GM23338 (cell line): ENCODE results near the gene ERO1B. TPM values are rescaled to one million over a fixed set of nuclear protein-coding genes. Genes with fewer than 3 reads are reported as not detected.

Experiments
- ATAC-seq: fragments of 200-7000 bp; cut with Tn5 transposase; 3 replicates; pipeline ENCODE4 v1.9.1; 2020
- DNase-seq: peaks from one replicate; pipeline ENCODE4 v3.0.0-alpha.2; 2015; ENCODE audit warnings: low spot score
- H2AFZ ChIP-seq: fragments of 200-600 bp; sonication (generic); 2 replicates; pipeline ENCODE4 v1.8.0; 2016; ENCODE audit warnings: antibody characterized with exemption, mild to moderate bottlenecking, moderate library complexity
- H3F3A ChIP-seq: fragments of 200-600 bp; sonication (generic); replicated peaks from 2 replicates; pipeline ENCODE4 v1.8.0; 2017; ENCODE audit warnings: antibody characterized with exemption, mixed run types, low read depth
- H3K27ac ChIP-seq: fragments of 200-600 bp; sonication (generic); 2 replicates; pipeline ENCODE4 v1.6.1; 2016; ENCODE audit warnings: low read depth
- H3K27me3 ChIP-seq: fragments of 200-600 bp; sonication (generic); 2 replicates; pipeline ENCODE4 v1.8.0; 2016; ENCODE audit warnings: mild to moderate bottlenecking, mixed run types, moderate library complexity; ENCODE audit not compliant: insufficient read depth
- H3K36me3 ChIP-seq: fragments of 200-600 bp; sonication (generic); 2 replicates; pipeline ENCODE4 v1.8.0; 2016; ENCODE audit warnings: mild to moderate bottlenecking; ENCODE audit not compliant: insufficient read depth
- H3K4me1 ChIP-seq: fragments of 200-600 bp; sonication (generic); 2 replicates; pipeline ENCODE4 v1.8.0; 2016; ENCODE audit warnings: mild to moderate bottlenecking, moderate library complexity; ENCODE audit not compliant: insufficient read depth
- H3K4me2 ChIP-seq: fragments of 200-600 bp; sonication (generic); 2 replicates; pipeline ENCODE4 v1.7.1; 2017; ENCODE audit warnings: mixed run types
- H3K4me3 ChIP-seq: fragments of 200-600 bp; sonication (generic); 2 replicates; pipeline ENCODE4 v1.6.1; 2016; ENCODE audit warnings: mixed run types
- H3K79me2 ChIP-seq: fragments of 200-600 bp; sonication (generic); replicated peaks from 2 replicates; pipeline ENCODE4 v1.8.0; 2017; ENCODE audit warnings: mild to moderate bottlenecking; ENCODE audit not compliant: insufficient read depth
- H3K9me2 ChIP-seq: fragments of 200-600 bp; sonication (generic); 2 replicates; pipeline ENCODE4 v1.8.0; 2017; ENCODE audit not compliant: insufficient read depth
- H4K20me1 ChIP-seq: fragments of 200-600 bp; sonication (generic); replicated peaks from 2 replicates; pipeline ENCODE4 v1.8.0; 2017; ENCODE audit warnings: mild to moderate bottlenecking; ENCODE audit not compliant: insufficient read depth
- H3K27ac Mint-ChIP-seq: 2 replicates; pipeline ENCODE4 v1.8.0; 2020; ENCODE audit warnings: inconsistent platforms, mild to moderate bottlenecking, moderate library complexity, mixed read lengths
- H3K27me3 Mint-ChIP-seq: 3 replicates; pipeline ENCODE4 v1.8.0; 2022; ENCODE audit warnings: low read depth, mild to moderate bottlenecking, moderate library complexity, mixed read lengths, inconsistent platforms; ENCODE audit not compliant: insufficient read depth, poor library complexity
- H3K36me3 Mint-ChIP-seq: 3 replicates; pipeline ENCODE4 v1.8.0; 2021; ENCODE audit warnings: low read depth, mild to moderate bottlenecking, inconsistent platforms, moderate library complexity, mixed read lengths
- H3K4me1 Mint-ChIP-seq: 3 replicates; pipeline ENCODE4 v1.8.0; 2020; ENCODE audit warnings: mild to moderate bottlenecking, inconsistent platforms, mixed read lengths
- H3K4me3 Mint-ChIP-seq: 3 replicates; pipeline ENCODE4 v1.8.0; 2021; ENCODE audit warnings: moderate library complexity, mild to moderate bottlenecking, inconsistent platforms, mixed read lengths
- H3K9me3 Mint-ChIP-seq: 3 replicates; pipeline ENCODE4 v1.8.0; 2020; ENCODE audit warnings: moderate library complexity, mild to moderate bottlenecking, inconsistent platforms, mixed read lengths
- CREB1 ChIP-seq: fragments of 250-450 bp; sonication (Bioruptor Pico); IDR thresholded peaks from 2 replicates; pipeline ENCODE4 v1.5.0; 2020; ENCODE audit warnings: low read depth, mild to moderate bottlenecking, moderate library complexity
- EZH2 ChIP-seq: fragments of 200-600 bp; sonication (generic); IDR thresholded peaks from one replicate; pipeline ENCODE4 v1.8.0; 2017; ENCODE audit warnings: antibody characterized with exemption, mild to moderate bottlenecking, low read depth; ENCODE audit not compliant: unreplicated experiment
- JUNB ChIP-seq: IDR thresholded peaks from one replicate; pipeline ENCODE4 v1.6.1; 2016; ENCODE audit warnings: antibody characterized with exemption; ENCODE audit not compliant: unreplicated experiment
- NANOG ChIP-seq: IDR thresholded peaks from 2 replicates; pipeline ENCODE4 v1.6.1; 2016; ENCODE audit warnings: antibody characterized with exemption, borderline replicate concordance
- POLR2AphosphoS5 ChIP-seq: IDR thresholded peaks from 2 replicates; pipeline ENCODE4 v1.6.1; 2016; ENCODE audit warnings: antibody characterized with exemption, low read depth
- ZNF114 ChIP-seq: fragments of 250-450 bp; sonication (Bioruptor Pico); IDR thresholded peaks from 2 replicates; pipeline ENCODE4 v1.5.0; 2020; ENCODE audit warnings: mild to moderate bottlenecking, moderate library complexity
- polyA plus RNA-seq: library from polyadenylated mRNA; unstranded; fragments of >200 nt; fragmentation: Nextera tagmentation; extraction: Ambion mirVana; gene quantifications from 2 replicates; pipeline ENCODE4 v1.2.1, GENCODE V29; 2016
- total RNA-seq: library from RNA; depleted of rRNA; stranded (reverse); fragments of >200 nt; shearing (Covaris generic); gene quantifications from 2 replicates; pipeline ENCODE4 v1.2.3, GENCODE V29; 2014
- TF ChIP-seq, protein P1 (sequence below): fragments of 250-450 bp; sonication (Bioruptor Pico); IDR thresholded peaks from 2 replicates; pipeline ENCODE4 v1.5.0; 2020; ENCODE audit warnings: mild to moderate bottlenecking, moderate library complexity
- TF ChIP-seq, protein P2 (sequence below), 2 experiments: fragments of 200-600 bp in 1 of 2; sonication (generic) in 1 of 2; conservative IDR thresholded peaks; 2 replicates each; pipeline versions ENCODE4 v1.5.1 to v1.6.1; 2016 to 2017; ENCODE audit warnings: antibody characterized with exemption in 2 of 2, low read depth in 2 of 2, mild to moderate bottlenecking in 2 of 2, moderate library complexity in 1 of 2
- TF ChIP-seq, protein P3 (sequence below): IDR thresholded peaks from 2 replicates; pipeline ENCODE4 v1.6.1; 2016; ENCODE audit warnings: antibody characterized with exemption

ERO1B gene
- total and polyA plus RNA-seq, 2 experiments from 2014 or later, result 2.4 to 3.6 TPM

DNA sequence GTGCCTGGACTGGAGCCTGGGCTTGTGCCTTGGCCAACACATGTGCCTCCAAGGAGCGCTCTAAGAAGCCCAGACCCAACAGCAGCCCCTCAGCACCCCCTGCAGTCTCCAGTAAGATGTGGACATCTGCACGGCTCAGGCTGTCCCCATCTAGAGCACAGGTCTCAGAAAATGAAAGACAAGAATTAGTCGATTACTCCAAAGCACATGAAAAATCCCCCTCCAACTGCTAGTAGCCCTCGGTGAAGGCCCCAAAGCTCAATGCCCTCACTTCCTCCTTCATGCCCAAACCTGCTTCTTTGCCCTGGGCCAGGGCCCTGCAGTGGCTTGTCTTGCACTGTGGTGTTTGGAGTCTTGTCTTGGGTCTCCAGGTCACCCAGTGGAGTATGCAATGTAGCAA is 21.9 kb upstream of the ERO1B start:
- H3K36me3 Mint-ChIP-seq, result no peaks in the 10 kb centered on the region
- H2AFZ ChIP-seq, result peak overlapping the region; percentile 66
- peak; percentile 30 for DNase-seq

DNA sequence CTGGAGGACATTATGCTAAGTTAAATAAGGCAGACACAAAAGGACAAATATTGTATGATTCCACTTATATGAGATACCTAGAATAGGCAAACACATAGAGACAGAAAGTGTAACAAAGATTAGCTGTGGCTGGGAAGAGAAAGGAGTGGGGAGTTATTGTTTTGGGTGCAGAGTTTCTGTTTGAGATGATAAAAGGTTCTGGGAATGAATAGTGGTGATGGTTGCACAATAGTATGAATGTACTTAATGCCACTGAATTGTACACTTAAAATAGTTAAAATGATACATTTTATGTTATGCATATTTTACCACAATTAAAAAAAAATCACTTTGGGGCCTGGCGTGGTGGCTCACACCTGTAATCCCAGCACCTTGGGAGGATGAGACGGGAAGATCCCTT is 21.2 kb upstream of the ERO1B start:
- Histone ChIP-seq H3K9me2 (no peaks in the 10 kb centered on the region), H4K20me1 (no peaks in the 10 kb centered on the region), H3F3A (no peaks in the 10 kb centered on the region), H3K4me3 (no peak overlapping the region), H3K4me1 (peaks cover 4% of the 10 kb centered on the region; the same call in 1 of the 2 replicates), H3K79me2 (no peaks in the 10 kb centered on the region), H3K27me3 (no peaks in the 10 kb centered on the region), H2AFZ (no peak overlapping the region), H3K27ac (no peak overlapping the region), H3K4me2 (no peak overlapping the region), H3K36me3 (no peaks in the 10 kb centered on the region)
- Mint-ChIP-seq H3K27ac (no peak overlapping the region), H3K36me3 (no peaks in the 10 kb centered on the region), H3K4me3 (no peak overlapping the region), H3K9me3 (no peaks in the 10 kb centered on the region), H3K27me3 (peaks cover 2% of the 10 kb centered on the region), H3K4me1 (peaks cover 10% of the 10 kb centered on the region; the same call in 1 of the 3 replicates)
- DNase-seq (no peak), ATAC-seq (no peak)
- TF ChIP-seq, protein P1, sequence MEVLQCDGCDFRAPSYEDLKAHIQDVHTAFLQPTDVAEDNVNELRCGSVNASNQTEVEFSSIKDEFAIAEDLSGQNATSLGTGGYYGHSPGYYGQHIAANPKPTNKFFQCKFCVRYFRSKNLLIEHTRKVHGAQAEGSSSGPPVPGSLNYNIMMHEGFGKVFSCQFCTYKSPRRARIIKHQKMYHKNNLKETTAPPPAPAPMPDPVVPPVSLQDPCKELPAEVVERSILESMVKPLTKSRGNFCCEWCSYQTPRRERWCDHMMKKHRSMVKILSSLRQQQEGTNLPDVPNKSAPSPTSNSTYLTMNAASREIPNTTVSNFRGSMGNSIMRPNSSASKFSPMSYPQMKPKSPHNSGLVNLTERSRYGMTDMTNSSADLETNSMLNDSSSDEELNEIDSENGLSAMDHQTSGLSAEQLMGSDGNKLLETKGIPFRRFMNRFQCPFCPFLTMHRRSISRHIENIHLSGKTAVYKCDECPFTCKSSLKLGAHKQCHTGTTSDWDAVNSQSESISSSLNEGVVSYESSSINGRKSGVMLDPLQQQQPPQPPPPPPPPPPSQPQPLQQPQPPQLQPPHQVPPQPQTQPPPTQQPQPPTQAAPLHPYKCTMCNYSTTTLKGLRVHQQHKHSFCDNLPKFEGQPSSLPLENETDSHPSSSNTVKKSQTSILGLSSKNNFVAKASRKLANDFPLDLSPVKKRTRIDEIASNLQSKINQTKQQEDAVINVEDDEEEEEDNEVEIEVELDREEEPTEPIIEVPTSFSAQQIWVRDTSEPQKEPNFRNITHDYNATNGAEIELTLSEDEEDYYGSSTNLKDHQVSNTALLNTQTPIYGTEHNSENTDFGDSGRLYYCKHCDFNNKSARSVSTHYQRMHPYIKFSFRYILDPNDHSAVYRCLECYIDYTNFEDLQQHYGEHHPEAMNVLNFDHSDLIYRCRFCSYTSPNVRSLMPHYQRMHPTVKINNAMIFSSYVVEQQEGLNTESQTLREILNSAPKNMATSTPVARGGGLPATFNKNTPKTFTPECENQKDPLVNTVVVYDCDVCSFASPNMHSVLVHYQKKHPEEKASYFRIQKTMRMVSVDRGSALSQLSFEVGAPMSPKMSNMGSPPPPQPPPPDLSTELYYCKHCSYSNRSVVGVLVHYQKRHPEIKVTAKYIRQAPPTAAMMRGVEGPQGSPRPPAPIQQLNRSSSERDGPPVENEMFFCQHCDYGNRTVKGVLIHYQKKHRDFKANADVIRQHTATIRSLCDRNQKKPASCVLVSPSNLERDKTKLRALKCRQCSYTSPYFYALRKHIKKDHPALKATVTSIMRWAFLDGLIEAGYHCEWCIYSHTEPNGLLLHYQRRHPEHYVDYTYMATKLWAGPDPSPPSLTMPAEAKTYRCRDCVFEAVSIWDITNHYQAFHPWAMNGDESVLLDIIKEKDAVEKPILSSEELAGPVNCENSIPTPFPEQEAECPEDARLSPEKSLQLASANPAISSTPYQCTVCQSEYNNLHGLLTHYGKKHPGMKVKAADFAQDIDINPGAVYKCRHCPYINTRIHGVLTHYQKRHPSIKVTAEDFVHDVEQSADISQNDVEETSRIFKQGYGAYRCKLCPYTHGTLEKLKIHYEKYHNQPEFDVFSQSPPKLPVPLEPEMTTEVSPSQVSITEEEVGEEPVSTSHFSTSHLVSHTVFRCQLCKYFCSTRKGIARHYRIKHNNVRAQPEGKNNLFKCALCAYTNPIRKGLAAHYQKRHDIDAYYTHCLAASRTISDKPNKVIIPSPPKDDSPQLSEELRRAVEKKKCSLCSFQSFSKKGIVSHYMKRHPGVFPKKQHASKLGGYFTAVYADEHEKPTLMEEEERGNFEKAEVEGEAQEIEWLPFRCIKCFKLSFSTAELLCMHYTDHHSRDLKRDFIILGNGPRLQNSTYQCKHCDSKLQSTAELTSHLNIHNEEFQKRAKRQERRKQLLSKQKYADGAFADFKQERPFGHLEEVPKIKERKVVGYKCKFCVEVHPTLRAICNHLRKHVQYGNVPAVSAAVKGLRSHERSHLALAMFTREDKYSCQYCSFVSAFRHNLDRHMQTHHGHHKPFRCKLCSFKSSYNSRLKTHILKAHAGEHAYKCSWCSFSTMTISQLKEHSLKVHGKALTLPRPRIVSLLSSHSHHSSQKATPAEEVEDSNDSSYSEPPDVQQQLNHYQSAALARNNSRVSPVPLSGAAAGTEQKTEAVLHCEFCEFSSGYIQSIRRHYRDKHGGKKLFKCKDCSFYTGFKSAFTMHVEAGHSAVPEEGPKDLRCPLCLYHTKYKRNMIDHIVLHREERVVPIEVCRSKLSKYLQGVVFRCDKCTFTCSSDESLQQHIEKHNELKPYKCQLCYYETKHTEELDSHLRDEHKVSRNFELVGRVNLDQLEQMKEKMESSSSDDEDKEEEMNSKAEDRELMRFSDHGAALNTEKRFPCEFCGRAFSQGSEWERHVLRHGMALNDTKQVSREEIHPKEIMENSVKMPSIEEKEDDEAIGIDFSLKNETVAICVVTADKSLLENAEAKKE (CRISPR knock-in tag), result no peak
- TF ChIP-seq, protein P2, sequence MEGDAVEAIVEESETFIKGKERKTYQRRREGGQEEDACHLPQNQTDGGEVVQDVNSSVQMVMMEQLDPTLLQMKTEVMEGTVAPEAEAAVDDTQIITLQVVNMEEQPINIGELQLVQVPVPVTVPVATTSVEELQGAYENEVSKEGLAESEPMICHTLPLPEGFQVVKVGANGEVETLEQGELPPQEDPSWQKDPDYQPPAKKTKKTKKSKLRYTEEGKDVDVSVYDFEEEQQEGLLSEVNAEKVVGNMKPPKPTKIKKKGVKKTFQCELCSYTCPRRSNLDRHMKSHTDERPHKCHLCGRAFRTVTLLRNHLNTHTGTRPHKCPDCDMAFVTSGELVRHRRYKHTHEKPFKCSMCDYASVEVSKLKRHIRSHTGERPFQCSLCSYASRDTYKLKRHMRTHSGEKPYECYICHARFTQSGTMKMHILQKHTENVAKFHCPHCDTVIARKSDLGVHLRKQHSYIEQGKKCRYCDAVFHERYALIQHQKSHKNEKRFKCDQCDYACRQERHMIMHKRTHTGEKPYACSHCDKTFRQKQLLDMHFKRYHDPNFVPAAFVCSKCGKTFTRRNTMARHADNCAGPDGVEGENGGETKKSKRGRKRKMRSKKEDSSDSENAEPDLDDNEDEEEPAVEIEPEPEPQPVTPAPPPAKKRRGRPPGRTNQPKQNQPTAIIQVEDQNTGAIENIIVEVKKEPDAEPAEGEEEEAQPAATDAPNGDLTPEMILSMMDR (conservative IDR thresholded peaks at IDR 0.05; ENCODE audit: low read depth in 2 of 2), result no peak

More for the DNA sequence above, 21.9 kb upstream of the ERO1B start:
- Mint-ChIP-seq H3K4me1 (peaks cover 10% of the 10 kb centered on the region; the same call in 1 of the 3 replicates), H3K4me3 (no peak overlapping the region), H3K27ac (no peak overlapping the region), H3K27me3 (peaks cover 2% of the 10 kb centered on the region), H3K9me3 (no peaks in the 10 kb centered on the region)
- Histone ChIP-seq H3K9me2 (no peaks in the 10 kb centered on the region), H3K4me3 (no peak overlapping the region), H4K20me1 (no peaks in the 10 kb centered on the region), H3K79me2 (no peaks in the 10 kb centered on the region), H3K4me1 (peaks cover 4% of the 10 kb centered on the region; the same call in 1 of the 2 replicates), H3F3A (no peaks in the 10 kb centered on the region), H3K27me3 (no peaks in the 10 kb centered on the region), H3K27ac (no peak overlapping the region), H3K4me2 (no peak overlapping the region), H3K36me3 (no peaks in the 10 kb centered on the region)
- TF ChIP-seq NANOG (no peak), JUNB (no peak), POLR2AphosphoS5 (no peak), EZH2 (no peak), ZNF114 (CRISPR knock-in tag) (no peak), CREB1 (CRISPR knock-in tag) (no peak)
- TF ChIP-seq, protein P2 (conservative IDR thresholded peaks at IDR 0.05; ENCODE audit: low read depth in 2 of 2), result peak; percentile 31 to 53; a peak in 3 of 4 replicates
- TF ChIP-seq, protein P3, sequence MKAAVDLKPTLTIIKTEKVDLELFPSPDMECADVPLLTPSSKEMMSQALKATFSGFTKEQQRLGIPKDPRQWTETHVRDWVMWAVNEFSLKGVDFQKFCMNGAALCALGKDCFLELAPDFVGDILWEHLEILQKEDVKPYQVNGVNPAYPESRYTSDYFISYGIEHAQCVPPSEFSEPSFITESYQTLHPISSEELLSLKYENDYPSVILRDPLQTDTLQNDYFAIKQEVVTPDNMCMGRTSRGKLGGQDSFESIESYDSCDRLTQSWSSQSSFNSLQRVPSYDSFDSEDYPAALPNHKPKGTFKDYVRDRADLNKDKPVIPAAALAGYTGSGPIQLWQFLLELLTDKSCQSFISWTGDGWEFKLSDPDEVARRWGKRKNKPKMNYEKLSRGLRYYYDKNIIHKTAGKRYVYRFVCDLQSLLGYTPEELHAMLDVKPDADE, result no peak
- peak; percentile 46 for ATAC-seq
